ENCODE data around the gene EXOG. TPM values are rescaled to one million over a fixed set of nuclear protein-coding genes. Genes with fewer than 3 reads are reported as not detected.

The EXOG gene
- total and polyA plus RNA-seq, 2 of the 13 experiments (the other 11 are each of a cell fraction or from before 2014, with no cell fraction given) = 5.5 to 9.5 TPM

DNA sequence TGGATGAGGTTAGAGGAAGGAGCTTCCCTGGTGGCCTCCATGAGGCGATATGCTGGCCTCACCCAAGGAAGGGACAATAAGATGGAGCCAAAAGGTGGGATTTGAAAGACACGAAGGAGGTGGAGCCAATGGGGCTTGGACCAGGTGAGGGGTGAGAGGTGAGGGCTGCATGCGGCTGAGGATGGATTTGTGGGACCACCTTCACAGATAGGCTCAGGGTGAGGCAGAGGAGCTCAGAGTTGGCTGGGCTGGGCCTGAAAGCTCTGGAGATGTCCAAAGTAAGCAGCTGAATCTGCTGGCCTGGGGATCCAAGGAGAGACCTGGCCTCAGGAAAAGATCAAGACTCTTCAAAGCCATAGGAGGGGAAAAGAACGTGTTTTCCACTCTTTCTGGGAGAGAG, 49.8 kb downstream of the EXOG start:
- no peak for DNase-seq (ENCODE audit: low spot score)
- H3K4me3 ChIP-seq (replicated peaks in 1 of 3; ENCODE audit: insufficient read depth in 1 of 3, low read depth in 2 of 3, low read length in 3 of 3) = no peak overlapping the region
- TF ChIP-seq, protein P1, sequence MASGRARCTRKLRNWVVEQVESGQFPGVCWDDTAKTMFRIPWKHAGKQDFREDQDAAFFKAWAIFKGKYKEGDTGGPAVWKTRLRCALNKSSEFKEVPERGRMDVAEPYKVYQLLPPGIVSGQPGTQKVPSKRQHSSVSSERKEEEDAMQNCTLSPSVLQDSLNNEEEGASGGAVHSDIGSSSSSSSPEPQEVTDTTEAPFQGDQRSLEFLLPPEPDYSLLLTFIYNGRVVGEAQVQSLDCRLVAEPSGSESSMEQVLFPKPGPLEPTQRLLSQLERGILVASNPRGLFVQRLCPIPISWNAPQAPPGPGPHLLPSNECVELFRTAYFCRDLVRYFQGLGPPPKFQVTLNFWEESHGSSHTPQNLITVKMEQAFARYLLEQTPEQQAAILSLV (CRISPR knock-in tag; IDR thresholded peaks at IDR 0.05; ENCODE audit: borderline replicate concordance) = no peak
- TF ChIP-seq CHCHD3 (CRISPR knock-in tag; IDR thresholded peaks at IDR 0.05) (no peak), ZFP90 (CRISPR knock-in tag; IDR thresholded peaks at IDR 0.05; ENCODE audit: borderline replicate concordance) (no peak), ARNT2 (CRISPR knock-in tag; IDR thresholded peaks at IDR 0.05; ENCODE audit: low read depth) (no peak), CBX5 (CRISPR knock-in tag; IDR thresholded peaks at IDR 0.05; ENCODE audit: borderline replicate concordance) (no peak), NR2F6 (IDR thresholded peaks at IDR 0.05) (no peak), NR2F6 (CRISPR knock-in tag; IDR thresholded peaks at IDR 0.05) (no peak), CBX2 (IDR thresholded peaks at IDR 0.05; ENCODE audit: low read depth, low read length) (no peak), CBX2 (CRISPR knock-in tag; IDR thresholded peaks at IDR 0.05; ENCODE audit: low read depth) (no peak), ZNF530 (CRISPR knock-in tag; IDR thresholded peaks at IDR 0.05; ENCODE audit: low read depth) (no peak), ZFP36L2 (CRISPR knock-in tag; IDR thresholded peaks at IDR 0.05) (no peak), NONO (IDR thresholded peaks at IDR 0.05) (no peak), NONO (CRISPR knock-in tag; conservative IDR thresholded peaks at IDR 0.05) (no peak), ZNF547 (CRISPR knock-in tag; IDR thresholded peaks at IDR 0.05) (no peak), ZNF766 (CRISPR knock-in tag; IDR thresholded peaks at IDR 0.05; ENCODE audit: borderline replicate concordance) (no peak), CENPT (CRISPR knock-in tag; IDR thresholded peaks at IDR 0.05; ENCODE audit: low read depth) (no peak), PRMT3 (CRISPR knock-in tag; IDR thresholded peaks at IDR 0.05; ENCODE audit: borderline replicate concordance, low read depth) (no peak), THYN1 (CRISPR knock-in tag; IDR thresholded peaks at IDR 0.05; ENCODE audit: borderline replicate concordance, low read depth) (no peak)
- CTCF ChIA-PET (ENCODE audit: low intra/inter-chr PET ratio, low total read pairs) = no interaction called here
- no peak for FAIRE-seq
- BruUV-seq (replicated peaks) = no TSS peak
- no peaks in the 10 kb centered on the region for H3K79me2 ChIP-seq (ENCODE audit: insufficient read depth, low read length)
- H3K4me1 ChIP-seq (ENCODE audit: insufficient read depth, low read length) = no peaks in the 10 kb centered on the region
- H2AFZ ChIP-seq (ENCODE audit: low read length) = no peak overlapping the region
- peaks cover 2 to 53% of the 10 kb centered on the region in 2 experiments; a peak in 3 of 5 replicates for H3K27me3 ChIP-seq (ENCODE audit: control insufficient read depth in 1 of 2, insufficient read depth in 2 of 2, low read length in 2 of 2)
- H3K4me2 ChIP-seq (ENCODE audit: low read depth, low read length) = no peak overlapping the region
- H3K36me3 ChIP-seq (replicated peaks in 1 of 2; ENCODE audit: control insufficient read depth in 1 of 2, insufficient read depth in 2 of 2, low read length in 2 of 2) = no peaks in the 10 kb centered on the region
- H3K9ac ChIP-seq (ENCODE audit: insufficient read depth, low read depth, low read length) = no peak overlapping the region
- H3K9me3 ChIP-seq (ENCODE audit: low read length) = no peaks in the 10 kb centered on the region
- ATAC-seq = no peak
- POLR2A ChIA-PET = no interaction called here
- intact Hi-C loops (cut with micrococcal nuclease; ENCODE audit: unreplicated experiment) = no loop called here
- whole genome bisulfite sequencing (ENCODE audit: low lambda C conversion rate) = 21% methylated on average over 4 of the region's 4 CpGs
- H3K27ac ChIP-seq (ENCODE audit: extremely low read length, insufficient read depth, low read length) = no peak overlapping the region
- in situ Hi-C loops (cut with HindIII; ENCODE audit: extremely low pct_ligation_motif_present, low pct_unique_long_range_greater_than_20kb) = no loop called here
- no peaks in the 10 kb centered on the region for H4K20me1 ChIP-seq (ENCODE audit: insufficient read depth, low read length)
